ENCODE results near the gene GPAT2.
"Not testable (repeated sequence)": the region's sequence is repeated elsewhere in the genome, so short reads cannot be mapped to it uniquely, and the experiment has no call there.

The GPAT2 gene

DNA sequence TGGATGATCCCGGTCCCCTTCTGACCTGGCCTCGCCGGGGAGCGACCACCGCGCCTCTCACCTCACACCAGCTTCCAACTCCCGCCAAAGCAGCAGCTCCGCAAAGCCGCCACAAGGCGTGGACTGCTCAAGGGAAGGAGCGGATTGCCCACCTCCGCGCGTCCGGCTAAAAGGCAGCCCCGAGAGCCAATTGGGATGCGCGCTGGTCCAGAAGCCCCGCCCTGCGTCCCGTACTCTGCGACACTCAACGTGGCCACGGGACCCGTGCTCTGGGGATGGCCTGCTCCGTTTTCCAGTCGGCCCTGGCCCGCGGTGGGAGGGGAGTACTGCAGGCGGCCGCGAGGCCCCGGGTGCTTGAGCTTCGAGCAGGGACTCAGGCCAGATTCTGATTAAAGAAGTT, at the start of gene GPAT2:
Gene GPAT2 (minus strand): TSS at position 125 of the 400 bp plus-strand sequence. CDS start 2,557 bp downstream, outside the sequence.
- DNase-seq = not testable (repeated sequence)

GRCh38 chr2:96083989-96084857, 49.5 kb upstream of the GPAT2 start:
- no peak for DNase-seq

DNA sequence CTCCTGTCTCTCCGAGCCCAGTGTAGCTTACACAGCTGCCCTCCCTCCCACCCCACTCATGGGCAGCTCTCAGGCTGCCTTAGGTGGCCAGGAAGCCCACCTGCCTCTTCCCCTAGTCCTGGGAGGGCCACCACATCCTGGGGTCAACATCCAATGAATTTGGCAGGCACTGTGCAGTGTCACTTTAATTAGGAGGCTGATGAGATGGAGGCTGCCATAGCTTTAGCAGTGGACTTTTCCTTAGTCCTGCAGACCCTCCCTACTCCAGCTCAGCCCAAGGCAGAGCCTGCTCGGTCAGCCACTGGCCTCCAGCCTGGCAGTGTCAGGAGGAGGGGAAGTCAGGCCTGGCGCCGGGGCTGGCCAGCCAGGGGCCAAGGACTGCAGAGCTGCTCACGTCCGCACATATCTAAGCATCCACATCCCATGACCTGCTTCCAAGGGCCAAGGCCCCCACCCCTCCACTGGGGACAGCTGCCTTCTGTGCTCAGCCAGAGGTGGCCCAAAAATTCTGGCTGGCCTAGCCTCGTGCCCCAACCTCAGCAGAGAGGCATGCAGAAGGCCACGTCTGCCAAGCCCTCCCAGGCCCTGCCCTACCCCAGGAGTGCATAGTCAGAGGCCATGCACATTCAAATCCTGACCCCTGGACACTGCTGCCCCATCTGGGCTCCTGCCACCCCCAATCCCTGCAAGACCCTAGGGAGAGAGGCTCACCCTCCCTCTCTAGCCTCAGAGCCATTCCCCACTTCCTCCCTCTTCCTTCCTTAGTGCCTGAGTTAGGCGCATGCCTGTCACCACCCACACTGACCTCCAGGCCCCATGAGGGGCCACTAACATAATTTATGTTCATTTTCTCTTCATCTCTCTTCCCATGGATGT, 48.6 kb upstream of the GPAT2 start:
- DNase-seq = no peak

GRCh38 chr2:96082211-96083063, 47.7 kb upstream of the GPAT2 start:
- DNase-seq = no peak

DNA sequence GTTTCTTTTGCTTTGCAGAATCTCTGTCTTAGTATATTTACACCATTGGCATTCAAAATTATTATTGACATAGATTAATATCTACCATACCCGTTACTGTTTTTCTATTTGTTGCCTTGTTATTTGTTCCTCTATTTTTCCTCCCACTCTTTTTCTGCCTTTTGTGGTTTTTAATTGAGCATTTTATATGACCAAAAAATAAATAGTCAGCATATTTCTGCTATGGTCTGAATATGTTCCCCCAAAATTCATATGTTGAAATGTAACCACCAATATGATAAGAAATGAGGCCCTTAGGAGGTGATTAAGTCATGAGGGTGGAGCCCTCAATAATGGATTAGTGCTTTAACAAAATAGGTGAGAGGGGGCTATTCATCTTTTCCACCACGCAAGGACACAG, 46.3 kb upstream of the GPAT2 start:
- no peak for DNase-seq

DNA sequence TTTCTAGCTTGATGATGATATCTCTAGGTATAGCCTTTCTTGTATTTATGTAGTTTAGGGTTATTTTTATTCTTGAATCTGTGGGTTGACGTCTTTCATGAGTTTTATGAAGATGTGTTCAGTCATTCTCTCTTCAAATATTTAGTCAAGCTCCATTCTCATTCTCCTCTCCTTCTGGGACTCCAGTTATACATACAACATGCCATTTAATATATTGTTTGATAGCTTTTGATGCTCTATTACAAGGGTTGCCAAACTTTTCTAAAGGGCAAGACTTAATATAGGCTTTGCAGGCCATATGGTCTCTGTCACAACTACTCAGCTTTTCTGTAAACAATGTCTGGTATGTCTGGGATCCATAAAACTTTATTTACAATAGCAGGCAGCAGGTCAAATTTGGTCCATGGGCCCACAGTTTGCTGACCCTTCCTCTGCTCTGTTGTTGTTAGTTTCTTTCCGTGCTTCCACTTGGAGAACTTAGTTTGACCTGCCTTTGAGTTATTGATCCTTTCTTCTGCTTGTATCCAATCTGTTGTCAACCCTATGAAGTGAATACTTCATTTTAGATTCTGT, 40.6 kb upstream of the GPAT2 start:
- DNase-seq = no peak

DNA sequence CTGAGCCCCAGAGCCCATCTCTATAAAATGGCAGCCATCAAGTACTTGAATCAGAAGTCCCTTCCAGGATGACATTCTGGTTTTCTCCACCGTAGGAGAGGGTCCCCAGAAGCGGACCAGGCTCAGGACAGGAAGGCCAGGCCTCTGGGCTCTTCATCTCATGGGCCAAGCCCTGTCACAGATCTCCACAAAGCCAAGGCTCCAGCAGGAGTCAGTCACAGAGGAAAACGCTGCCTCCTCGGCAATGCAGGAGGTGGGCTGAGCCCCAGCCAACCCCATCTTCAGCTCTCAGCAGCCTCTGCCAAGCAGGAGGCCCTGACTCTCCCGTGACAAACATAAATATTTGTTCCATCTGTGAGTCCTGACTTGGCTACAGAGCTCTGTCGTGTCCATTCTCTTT, 39.4 kb upstream of the GPAT2 start:
- DNase-seq = no peak

DNA sequence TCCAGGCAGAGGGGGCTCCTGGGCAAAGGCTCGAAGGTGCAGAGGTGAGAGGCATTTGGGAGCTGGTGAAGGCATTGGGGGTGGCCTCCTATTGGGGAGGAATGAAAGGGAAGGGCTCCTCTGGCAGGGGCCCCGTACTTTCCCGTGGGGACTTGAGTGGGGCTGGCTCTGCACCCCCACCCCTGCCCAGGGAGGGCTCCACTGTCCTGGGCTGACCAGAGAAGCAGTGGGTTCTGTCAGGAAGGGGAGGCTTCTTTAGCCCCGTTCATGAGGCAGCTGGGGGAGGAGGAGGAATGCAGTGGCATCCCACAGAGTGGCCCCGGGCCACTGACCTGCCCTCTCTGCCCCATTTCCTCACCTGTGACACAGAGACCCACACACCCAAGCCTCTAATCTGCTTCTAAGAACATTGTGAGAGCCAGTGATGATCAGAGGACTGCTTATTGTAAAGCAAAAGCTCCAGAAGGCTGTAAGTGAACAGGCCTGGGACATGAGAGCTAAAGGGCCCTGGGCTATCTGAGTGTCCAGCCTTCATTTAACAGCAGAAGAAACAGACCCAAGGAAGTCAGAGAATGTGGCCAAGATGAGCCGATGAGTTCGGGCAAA, 38.6 kb upstream of the GPAT2 start:
- DNase-seq = no peak

GRCh38 chr2:96072746-96073145, 38.0 kb upstream of the GPAT2 start:
- DNase-seq = no peak

- not testable (repeated sequence) for DNase-seq
Observed at GRCh38 chr2:96071977-96072491, 37.3 kb upstream of the GPAT2 start.

DNA sequence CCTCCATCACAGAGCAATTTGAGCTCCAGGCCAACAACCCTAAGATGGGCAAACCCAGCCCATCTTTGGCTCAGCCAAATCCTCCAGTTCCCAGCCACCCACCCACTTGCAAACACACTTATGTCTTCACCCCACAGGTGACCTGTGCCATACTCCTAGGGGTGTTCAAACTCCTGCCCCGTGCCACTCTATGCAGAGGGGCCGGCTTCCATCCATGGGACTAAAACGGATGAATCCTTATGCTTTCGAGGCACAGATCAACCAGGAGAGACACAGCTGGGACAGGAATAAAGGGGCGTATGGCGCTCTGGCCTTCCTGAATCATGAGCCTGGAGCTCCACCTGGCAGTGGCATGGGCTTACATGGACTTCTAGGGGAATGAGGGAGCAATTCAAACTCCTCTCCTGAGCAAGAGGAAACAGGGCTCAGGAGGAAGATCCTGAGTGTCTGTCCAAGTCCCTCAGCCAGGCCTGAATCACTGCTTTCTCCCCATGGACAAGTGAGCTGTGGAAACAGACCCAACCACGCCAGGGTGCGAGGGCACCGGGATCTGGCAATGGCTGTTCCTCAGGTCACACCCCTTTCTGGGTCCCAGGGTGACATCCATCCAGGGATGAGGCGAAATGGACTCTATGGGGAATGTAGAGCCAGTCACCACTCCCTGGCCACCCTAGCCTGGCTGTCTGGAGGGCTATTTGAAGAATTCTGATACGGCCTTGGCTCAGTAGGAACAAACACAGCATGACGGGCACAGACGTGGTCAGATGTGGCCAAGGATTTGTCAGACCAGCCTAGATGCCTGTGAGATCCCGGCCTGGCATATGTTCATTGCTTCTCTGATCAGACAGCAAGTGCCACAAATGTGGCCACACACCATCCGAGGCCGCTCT, 36.6 kb upstream of the GPAT2 start:
- not testable (repeated sequence) for DNase-seq

- not testable (repeated sequence) for DNase-seq
Observed at GRCh38 chr2:96070351-96070750, 35.6 kb upstream of the GPAT2 start.

- not testable (repeated sequence) for DNase-seq
Observed at GRCh38 chr2:96069878-96070277, 35.2 kb upstream of the GPAT2 start.

- not testable (repeated sequence) for DNase-seq
Observed at GRCh38 chr2:96067902-96068581, 33.3 kb upstream of the GPAT2 start.

DNA sequence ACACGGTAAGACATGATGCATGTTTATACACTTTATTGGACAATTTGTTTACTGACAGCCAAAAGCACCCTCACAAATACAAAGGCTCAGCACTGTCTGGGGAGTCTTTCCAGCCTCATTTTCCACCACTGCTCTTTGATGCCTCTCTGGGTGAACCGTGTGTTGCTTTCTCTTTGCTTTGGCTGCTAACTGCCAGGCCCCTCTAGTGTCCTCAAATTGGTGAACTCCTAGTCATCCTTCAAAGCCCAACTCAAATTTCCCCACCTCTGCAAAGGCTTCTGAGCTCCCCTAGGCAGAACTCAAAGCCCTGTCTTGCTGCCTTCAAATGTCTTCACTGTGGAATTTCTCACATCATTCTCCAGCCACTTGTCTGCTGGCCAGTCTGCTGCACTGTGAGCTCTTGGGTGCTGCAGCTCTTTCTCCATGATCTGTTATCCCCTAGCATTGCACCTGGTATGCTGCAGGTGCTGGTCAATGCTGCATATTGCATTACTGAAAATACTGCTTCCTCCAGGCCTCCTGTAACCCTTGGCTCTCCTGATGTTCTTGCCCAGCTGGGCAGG, 32.5 kb upstream of the GPAT2 start:
- not testable (repeated sequence) for DNase-seq

DNA sequence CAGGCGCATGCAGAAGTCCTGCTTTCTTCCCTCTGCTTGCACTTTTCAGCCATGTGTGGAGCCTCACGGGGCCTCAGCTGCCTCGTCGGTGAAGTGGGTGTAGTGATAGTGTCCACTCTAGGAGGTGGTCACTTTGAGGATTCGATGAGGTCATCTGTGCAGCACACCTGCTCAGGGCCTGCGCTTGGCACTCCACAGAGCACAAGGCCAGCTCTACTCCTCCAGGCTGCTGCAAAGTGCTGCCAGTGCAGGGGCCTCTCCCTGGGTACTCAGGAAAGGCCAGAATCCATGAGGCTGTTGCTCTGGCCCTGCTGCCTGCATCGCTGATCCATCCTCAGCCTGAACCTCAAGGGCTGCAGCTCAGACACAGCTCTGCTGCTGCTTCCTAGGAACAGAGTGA, 31.8 kb upstream of the GPAT2 start:
- not testable (repeated sequence) for DNase-seq

DNA sequence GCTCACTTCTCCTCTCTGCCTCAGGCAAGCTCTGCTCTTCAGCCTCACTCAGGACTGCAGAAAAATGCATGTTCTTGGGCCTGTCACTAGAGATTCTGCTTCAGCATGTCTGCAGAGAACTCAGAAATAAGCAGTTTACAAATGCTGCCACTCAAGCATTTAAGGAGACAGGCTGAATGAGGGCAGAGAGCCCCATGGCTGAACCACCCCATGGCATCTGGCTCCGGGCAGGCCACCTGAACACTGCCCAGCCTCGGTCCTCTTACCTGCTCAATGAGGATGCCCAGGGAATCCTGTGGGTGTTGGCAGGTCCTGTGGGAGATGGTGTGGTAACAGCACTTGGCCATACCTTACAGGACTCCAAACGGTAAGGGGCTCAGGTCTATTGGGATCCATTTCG, 31.2 kb upstream of the GPAT2 start:
- not testable (repeated sequence) for DNase-seq

DNA sequence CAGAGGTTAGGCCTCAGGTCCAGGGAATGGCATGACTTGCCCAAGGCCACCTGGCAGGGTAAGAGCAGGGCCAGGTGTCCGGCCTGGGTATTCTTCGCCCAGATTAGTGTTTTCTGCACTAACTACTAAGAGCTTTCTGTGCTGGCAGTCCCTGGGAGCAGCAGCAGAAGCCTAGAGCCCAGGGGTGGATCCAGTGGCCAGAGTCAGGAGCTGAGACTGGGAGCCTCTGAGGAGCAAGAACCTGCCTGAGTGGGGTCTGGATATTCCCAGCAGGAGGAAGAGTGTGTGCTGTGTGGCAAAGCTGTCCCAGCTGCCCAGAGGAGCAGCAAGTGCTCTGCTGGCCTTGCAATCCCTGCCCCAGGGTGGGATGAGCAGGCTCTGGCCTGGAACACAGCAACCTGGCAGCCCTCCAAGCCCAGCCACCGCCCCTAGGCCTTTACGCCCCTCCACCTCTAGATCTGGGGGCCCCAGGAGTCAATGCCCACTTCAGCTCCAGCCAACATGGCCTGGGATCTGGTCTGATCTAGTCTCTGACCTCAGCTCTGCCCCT, 30.7 kb upstream of the GPAT2 start:
- DNase-seq = no peak

GRCh38 chr2:96064760-96065159, 30.0 kb upstream of the GPAT2 start:
- DNase-seq = not testable (repeated sequence)
